Muscle of back (tissue), 11 donors: ENCODE measurements around the gene KLHL29. TPM values are rescaled to one million over a fixed set of nuclear protein-coding genes. Genes with fewer than 3 reads are reported as not detected.

ENCODE experiments used
- DNase-seq, 3 donors: peaks; one replicate each; pipeline versions ENCODE4 v3.0.0 to v3.0.0-alpha.2; 2013
- polyA plus RNA-seq, 10 donors: library from polyadenylated mRNA; unstranded; fragments of 120-200 nt; gene quantifications; one replicate each; pipeline ENCODE4 v1.2.1, GENCODE V29; 2013; ENCODE audit not compliant: insufficient read length in 10 of 10

The KLHL29 gene
- polyA plus RNA-seq, 10 donors, result 5.6 to 10.3 (median 7.6) TPM

- DNase-seq, result no peak
These were observed 63.9 kb downstream of the KLHL29 start for GRCh38 chr2:23448906-23449305.

- DNase-seq, result peak in 1 of 3 donors; percentile 22
These were observed 64.4 kb downstream of the KLHL29 start for GRCh38 chr2:23449413-23449812.

GRCh38 chr2:23449831-23450331, 64.9 kb downstream of the KLHL29 start:
- DNase-seq, result peak in 2 of 3 donors; percentile 44 to 67

GRCh38 chr2:23452372-23452771, 67.4 kb downstream of the KLHL29 start:
- no peak for DNase-seq

- peak in 1 of 3 donors; percentile 46 for DNase-seq
These were observed 68.0 kb downstream of the KLHL29 start for GRCh38 chr2:23452853-23453420.

GRCh38 chr2:23453432-23453831, 68.5 kb downstream of the KLHL29 start:
- DNase-seq, result no peak

- no peak for DNase-seq
These were observed 69.0 kb downstream of the KLHL29 start for GRCh38 chr2:23453836-23454460.

GRCh38 chr2:23454501-23455120, 69.6 kb downstream of the KLHL29 start:
- DNase-seq, result no peak

- no peak for DNase-seq
These were observed 71.4 kb downstream of the KLHL29 start for GRCh38 chr2:23456396-23456795.

- no peak for DNase-seq
These were observed 72.1 kb downstream of the KLHL29 start for GRCh38 chr2:23456881-23457760.

- DNase-seq, result no peak
These were observed 73.2 kb downstream of the KLHL29 start for GRCh38 chr2:23457990-23458682.

GRCh38 chr2:23459032-23459431, 74.1 kb downstream of the KLHL29 start:
- no peak for DNase-seq

- no peak for DNase-seq
These were observed 75.2 kb downstream of the KLHL29 start for GRCh38 chr2:23460228-23460627.

- DNase-seq, result peak in 1 of 3 donors; percentile 48
These were observed 76.0 kb downstream of the KLHL29 start for GRCh38 chr2:23460993-23461392.

- no peak for DNase-seq
These were observed 79.2 kb downstream of the KLHL29 start for GRCh38 chr2:23464156-23464555.

- DNase-seq, result no peak
These were observed 80.0 kb downstream of the KLHL29 start for GRCh38 chr2:23464905-23465537.

GRCh38 chr2:23465936-23466335, 81.0 kb downstream of the KLHL29 start:
- no peak for DNase-seq

- DNase-seq, result no peak
These were observed 82.6 kb downstream of the KLHL29 start for GRCh38 chr2:23467618-23468017.

- no peak for DNase-seq
These were observed 83.6 kb downstream of the KLHL29 start for GRCh38 chr2:23468474-23469141.

GRCh38 chr2:23469142-23469540, 84.2 kb downstream of the KLHL29 start:
- DNase-seq, result no peak
